ENCODE data around the gene KRTAP10-10. TPM values are rescaled to one million over a fixed set of nuclear protein-coding genes. Genes with fewer than 3 reads are reported as not detected.

KRTAP10-10 gene
- total RNA-seq, 1 donor from 2014 or later, result not detected

DNA sequence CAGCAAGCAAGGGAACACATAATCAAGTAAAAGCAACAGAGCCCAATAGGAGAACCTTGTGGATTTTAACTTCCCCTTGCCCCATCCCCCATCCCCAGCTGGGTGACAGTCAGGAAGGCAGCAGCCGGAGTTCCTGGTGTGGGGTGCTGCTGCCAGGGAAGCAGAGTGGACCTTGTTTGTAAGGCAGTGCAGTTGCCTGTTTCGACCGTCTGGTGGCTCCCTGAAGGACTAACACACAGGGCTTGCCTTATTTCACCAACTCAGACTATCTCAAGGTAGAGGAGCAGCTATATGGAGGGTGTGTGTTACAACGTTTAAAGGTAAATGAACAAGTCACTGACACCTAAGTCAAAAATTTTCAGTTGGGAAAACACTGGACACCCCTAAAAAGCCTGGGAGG lies 18.7 kb upstream of the KRTAP10-10 start:
- H3K4me1 ChIP-seq, result peaks cover 5% of the 10 kb centered on the region
- H3K9me3 ChIP-seq (ENCODE audit: low read depth), result peaks cover 6% of the 10 kb centered on the region
- no peak overlapping the region for H3K9ac ChIP-seq
- H3F3A ChIP-seq (ENCODE audit: low read depth), result no peaks in the 10 kb centered on the region
- no peaks in the 10 kb centered on the region for H3K36me3 Mint-ChIP-seq
- no peak overlapping the region for H3K4me3 ChIP-seq
- H3K4me1 Mint-ChIP-seq, result no peaks in the 10 kb centered on the region
- no peak overlapping the region for H3K27ac Mint-ChIP-seq
- H2AFZ ChIP-seq (replicated peaks), result no peak overlapping the region
- H3K27me3 ChIP-seq, result no peaks in the 10 kb centered on the region
- TF ChIP-seq CTCF (IDR thresholded peaks at IDR 0.05) (peak; percentile 30), EZH2 (IDR thresholded peaks at IDR 0.05) (no peak), EZH2phosphoT487 (IDR thresholded peaks at IDR 0.05) (no peak)
- no peak overlapping the region for H3K4me2 ChIP-seq
- H3K79me2 ChIP-seq (ENCODE audit: low read depth), result no peaks in the 10 kb centered on the region
- peaks cover 2% of the 10 kb centered on the region for H3K27me3 Mint-ChIP-seq (ENCODE audit: insufficient read depth, low read depth)
- no peak overlapping the region for H3K27ac ChIP-seq
- no peak overlapping the region for H3K4me3 Mint-ChIP-seq
- DNase-seq (ENCODE audit: low spot score), result no peak
- no peaks in the 10 kb centered on the region for H3K36me3 ChIP-seq
- peaks cover 38% of the 10 kb centered on the region for H3K9me3 Mint-ChIP-seq
- H4K20me1 ChIP-seq (ENCODE audit: low read depth), result no peaks in the 10 kb centered on the region

- H3K27me3 ChIP-seq, result no peaks in the 10 kb centered on the region
- peaks cover 2% of the 10 kb centered on the region for H3K27me3 Mint-ChIP-seq (ENCODE audit: insufficient read depth, low read depth)
- H3K4me3 ChIP-seq, result no peak overlapping the region
- no peak overlapping the region for H3K27ac Mint-ChIP-seq
- H3K4me1 ChIP-seq, result peaks cover 5% of the 10 kb centered on the region
- no peak overlapping the region for H3K27ac ChIP-seq
- H3K36me3 ChIP-seq, result no peaks in the 10 kb centered on the region
- H2AFZ ChIP-seq (replicated peaks), result no peak overlapping the region
- DNase-seq (ENCODE audit: low spot score), result no peak
- H3K4me2 ChIP-seq, result no peak overlapping the region
- H3K9ac ChIP-seq, result no peak overlapping the region
- no peaks in the 10 kb centered on the region for H3K36me3 Mint-ChIP-seq
- H3K9me3 ChIP-seq (ENCODE audit: low read depth), result peaks cover 10% of the 10 kb centered on the region
- peaks cover 42% of the 10 kb centered on the region for H3K9me3 Mint-ChIP-seq
- no peaks in the 10 kb centered on the region for H4K20me1 ChIP-seq (ENCODE audit: low read depth)
- no peaks in the 10 kb centered on the region for H3K4me1 Mint-ChIP-seq
- no peaks in the 10 kb centered on the region for H3F3A ChIP-seq (ENCODE audit: low read depth)
- no peak overlapping the region for H3K4me3 Mint-ChIP-seq
- TF ChIP-seq CTCF (IDR thresholded peaks at IDR 0.05) (no peak), EZH2phosphoT487 (IDR thresholded peaks at IDR 0.05) (no peak), EZH2 (IDR thresholded peaks at IDR 0.05) (no peak)
- no peaks in the 10 kb centered on the region for H3K79me2 ChIP-seq (ENCODE audit: low read depth)
These were observed 18.2 kb upstream of the KRTAP10-10 start for GRCh38 chr21:44618909-44619308.

DNA sequence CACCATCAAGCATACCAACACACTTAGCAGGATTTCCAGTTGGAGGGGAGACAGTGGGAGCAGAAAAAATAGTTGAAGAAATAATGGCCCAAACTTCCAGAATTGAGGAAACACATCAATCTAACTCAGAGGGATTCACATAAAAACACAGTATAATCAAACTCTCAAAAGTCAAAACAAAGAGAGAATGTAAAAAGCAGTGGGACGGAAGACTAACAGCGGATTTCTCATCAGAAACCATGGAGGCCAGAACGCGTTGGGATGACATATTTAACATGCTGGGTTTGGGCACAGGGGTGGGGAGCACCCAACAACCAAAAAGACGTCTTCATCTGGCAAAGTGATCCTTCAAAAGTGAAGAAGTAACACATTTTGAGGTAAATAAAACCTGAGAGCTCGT lies 17.3 kb upstream of the KRTAP10-10 start:
- H4K20me1 ChIP-seq (ENCODE audit: low read depth), result no peaks in the 10 kb centered on the region
- Mint-ChIP-seq H3K27ac (no peak overlapping the region), H3K36me3 (no peaks in the 10 kb centered on the region), H3K9me3 (peaks cover 49% of the 10 kb centered on the region), H3K4me3 (no peak overlapping the region), H3K27me3 (ENCODE audit: insufficient read depth, low read depth) (peaks cover 2% of the 10 kb centered on the region), H3K4me1 (no peaks in the 10 kb centered on the region)
- no peaks in the 10 kb centered on the region for H3K36me3 ChIP-seq
- peaks cover 13% of the 10 kb centered on the region for H3K9me3 ChIP-seq (ENCODE audit: low read depth)
- H2AFZ ChIP-seq (replicated peaks), result no peak overlapping the region
- peaks cover 5% of the 10 kb centered on the region for H3K4me1 ChIP-seq
- TF ChIP-seq EZH2 (IDR thresholded peaks at IDR 0.05), result no peak
- no peak for TF ChIP-seq EZH2phosphoT487 (IDR thresholded peaks at IDR 0.05)
- TF ChIP-seq CTCF (IDR thresholded peaks at IDR 0.05), result no peak
- no peaks in the 10 kb centered on the region for H3F3A ChIP-seq (ENCODE audit: low read depth)
- no peak overlapping the region for H3K9ac ChIP-seq
- H3K79me2 ChIP-seq (ENCODE audit: low read depth), result no peaks in the 10 kb centered on the region
- no peak overlapping the region for H3K27ac ChIP-seq
- no peaks in the 10 kb centered on the region for H3K27me3 ChIP-seq
- no peak overlapping the region for H3K4me2 ChIP-seq
- H3K4me3 ChIP-seq, result no peak overlapping the region
- DNase-seq (ENCODE audit: low spot score), result no peak

Data from neural progenitor cell (in vitro differentiated cells).